Measurements from ENCODE around the gene TSGA10IP. TPM values are rescaled to one million over a fixed set of nuclear protein-coding genes. Genes with fewer than 3 reads are reported as not detected.

Gene TSGA10IP
- total RNA-seq, 1 donor from 2014 or later, result 0.68 TPM

- Mint-ChIP-seq H3K9me3 (no peaks in the 10 kb centered on the region), H3K4me1 (ENCODE audit: unreplicated experiment) (no peaks in the 10 kb centered on the region), H3K27ac (no peak overlapping the region), H3K4me3 (peak overlapping the region; percentile 72), H3K36me3 (no peaks in the 10 kb centered on the region), H3K27me3 (peaks cover 76% of the 10 kb centered on the region)
- no peak for TF ChIP-seq CTCF (conservative IDR thresholded peaks at IDR 0.05)
- no peak for DNase-seq (ENCODE audit: extremely low spot score, unreplicated experiment)
These were observed 45.7 kb upstream of the TSGA10IP start for GRCh38 chr11:65899356-65900124.

- H3K27ac Mint-ChIP-seq, result peak within 1 kb of the TSS; percentile 82
- DNase-seq (ENCODE audit: extremely low spot score, unreplicated experiment), result peak; percentile 81
- no peaks in the 10 kb centered on the region for H3K36me3 Mint-ChIP-seq
- H3K4me3 Mint-ChIP-seq, result peak within 1 kb of the TSS; percentile 80
- H3K27me3 Mint-ChIP-seq, result peaks cover 73% of the 10 kb centered on the region
- no peaks in the 10 kb centered on the region for H3K9me3 Mint-ChIP-seq
- no peak for TF ChIP-seq CTCF (conservative IDR thresholded peaks at IDR 0.05)
- no peaks in the 10 kb centered on the region for H3K4me1 Mint-ChIP-seq (ENCODE audit: unreplicated experiment)
These were observed 45.0 kb upstream of the TSGA10IP start, which contains the start of gene FOSL1 for GRCh38 chr11:65900125-65900898. TSS of gene FOSL1 (minus strand) at chr11:65900388. CDS start at chr11:65900339, 49 bp downstream.

- peak overlapping the region; percentile 80 for H3K4me3 Mint-ChIP-seq
- no peaks in the 10 kb centered on the region for H3K4me1 Mint-ChIP-seq (ENCODE audit: unreplicated experiment)
- no peak for TF ChIP-seq CTCF (conservative IDR thresholded peaks at IDR 0.05)
- H3K27me3 Mint-ChIP-seq, result peaks cover 72% of the 10 kb centered on the region
- no peaks in the 10 kb centered on the region for H3K9me3 Mint-ChIP-seq
- no peak for DNase-seq (ENCODE audit: extremely low spot score, unreplicated experiment)
- peak overlapping the region; percentile 82 for H3K27ac Mint-ChIP-seq
- H3K36me3 Mint-ChIP-seq, result no peaks in the 10 kb centered on the region
These were observed 44.4 kb upstream of the TSGA10IP start for GRCh38 chr11:65900899-65901180.

- no peak for DNase-seq (ENCODE audit: extremely low spot score, unreplicated experiment)
- H3K36me3 Mint-ChIP-seq, result no peaks in the 10 kb centered on the region
- H3K27ac Mint-ChIP-seq, result peak overlapping the region; percentile 59
- no peaks in the 10 kb centered on the region for H3K9me3 Mint-ChIP-seq
- H3K4me3 Mint-ChIP-seq, result no peak overlapping the region
- no peak for TF ChIP-seq CTCF (conservative IDR thresholded peaks at IDR 0.05)
- H3K27me3 Mint-ChIP-seq, result peaks cover 70% of the 10 kb centered on the region
- no peaks in the 10 kb centered on the region for H3K4me1 Mint-ChIP-seq (ENCODE audit: unreplicated experiment)
These were observed 42.2 kb upstream of the TSGA10IP start for GRCh38 chr11:65903068-65903481.

GRCh38 chr11:65903715-65904114 is 41.6 kb upstream of the TSGA10IP start:
- Mint-ChIP-seq H3K9me3 (no peaks in the 10 kb centered on the region), H3K27ac (no peak overlapping the region), H3K36me3 (no peaks in the 10 kb centered on the region), H3K27me3 (peaks cover 68% of the 10 kb centered on the region), H3K4me1 (ENCODE audit: unreplicated experiment) (no peaks in the 10 kb centered on the region), H3K4me3 (no peak overlapping the region)
- no peak for TF ChIP-seq CTCF (conservative IDR thresholded peaks at IDR 0.05)
- no peak for DNase-seq (ENCODE audit: extremely low spot score, unreplicated experiment)

Data from type B pancreatic cell (in vitro differentiated cells).